NCI-H2029 (cell line): ENCODE measurements around the gene LHPP.

Experiments used
- DNase-seq: peaks from one replicate; lab custom pipeline; 2025; lab: John Stamatoyannopoulos, UW

Gene LHPP

DNA sequence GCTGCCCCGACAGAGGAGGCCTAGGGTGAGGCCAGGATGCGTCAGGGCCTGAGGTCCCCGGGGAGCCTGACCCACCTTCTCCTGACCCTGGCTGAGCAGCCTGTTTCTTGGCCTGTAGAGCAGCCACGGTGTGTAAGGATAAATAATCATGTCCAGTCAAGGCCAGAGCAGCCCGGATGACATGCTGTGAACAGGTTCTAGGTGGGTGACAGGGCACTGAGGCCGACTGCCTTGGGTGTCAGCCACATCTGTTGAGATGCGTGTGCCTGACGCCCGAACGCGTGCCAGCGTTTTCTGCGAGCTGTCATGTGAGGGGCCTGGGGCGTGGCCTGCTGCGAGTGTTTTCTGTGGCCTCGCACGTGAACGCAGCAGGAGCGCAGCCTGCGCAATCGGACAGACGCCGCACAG is 164.2 kb downstream of the LHPP start:
- DNase-seq, result no peak

DNA sequence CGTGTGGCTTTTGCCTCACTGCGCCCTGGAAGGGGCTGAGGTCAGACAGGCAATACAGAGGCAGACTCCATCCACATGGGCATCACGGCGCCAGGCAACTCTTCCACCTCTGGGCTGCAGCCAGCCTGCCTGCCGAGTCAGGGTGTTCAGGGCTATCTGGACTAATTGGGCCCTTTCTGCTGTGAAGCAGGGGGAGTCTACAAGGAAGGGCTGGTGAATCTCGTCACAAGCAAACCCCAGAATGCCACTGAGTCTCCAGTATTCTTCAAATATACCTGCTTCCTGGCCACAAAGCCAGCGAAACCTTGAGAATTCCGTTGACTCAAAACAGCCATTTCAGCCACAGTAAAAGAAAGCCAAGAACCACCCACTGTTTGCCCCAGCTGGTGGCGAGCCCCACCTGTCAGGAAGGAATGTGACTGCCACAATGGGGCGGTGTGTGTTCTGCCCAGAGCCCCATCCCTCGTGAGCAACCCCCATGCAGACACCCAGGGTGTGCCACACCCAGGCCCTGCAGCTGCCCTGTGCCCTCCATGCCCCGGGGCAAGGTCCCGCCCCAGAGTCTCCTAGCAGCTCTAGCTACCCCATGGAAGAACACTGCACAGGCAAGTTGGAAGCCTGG is 165.2 kb downstream of the LHPP start:
- DNase-seq, result no peak

DNA sequence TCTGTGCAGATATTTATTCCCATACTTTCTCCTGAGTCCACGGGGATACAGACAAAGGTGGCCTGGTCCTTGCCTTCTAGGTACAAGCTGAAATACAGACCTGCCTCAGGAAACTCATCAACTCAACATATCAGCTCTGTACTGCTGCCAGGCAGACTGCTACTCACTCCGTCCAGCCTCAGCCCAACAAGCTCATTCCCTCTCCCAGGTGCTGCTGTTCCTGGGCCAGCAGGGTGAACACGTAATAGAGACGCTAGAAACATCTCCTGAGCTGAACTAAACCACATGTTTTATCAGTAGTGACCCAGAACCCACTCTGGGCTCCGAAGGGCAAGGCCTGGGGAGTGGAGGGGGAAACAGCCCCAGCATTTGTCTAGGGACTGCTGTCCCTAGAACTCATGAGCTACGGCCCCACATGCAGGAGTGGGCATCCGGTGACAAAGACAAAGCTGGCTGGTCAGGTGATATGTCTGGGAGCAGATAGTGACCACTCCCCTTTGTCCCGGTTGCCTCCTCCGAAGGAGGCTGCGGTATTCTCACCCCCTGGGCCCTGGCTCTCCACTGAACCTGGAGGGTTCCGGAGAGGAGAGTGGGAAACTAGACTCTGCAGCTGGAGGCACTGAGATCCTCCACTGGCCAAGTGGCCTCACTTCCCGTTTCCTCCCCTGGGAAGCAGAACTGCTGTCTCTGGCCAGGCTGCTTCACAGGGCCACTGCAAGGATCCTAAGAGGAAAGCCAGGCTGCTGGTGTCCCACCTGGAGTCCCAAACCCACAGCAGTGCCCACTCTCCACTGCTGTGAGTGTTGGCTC is 166.4 kb downstream of the LHPP start:
- DNase-seq, result no peak

DNA sequence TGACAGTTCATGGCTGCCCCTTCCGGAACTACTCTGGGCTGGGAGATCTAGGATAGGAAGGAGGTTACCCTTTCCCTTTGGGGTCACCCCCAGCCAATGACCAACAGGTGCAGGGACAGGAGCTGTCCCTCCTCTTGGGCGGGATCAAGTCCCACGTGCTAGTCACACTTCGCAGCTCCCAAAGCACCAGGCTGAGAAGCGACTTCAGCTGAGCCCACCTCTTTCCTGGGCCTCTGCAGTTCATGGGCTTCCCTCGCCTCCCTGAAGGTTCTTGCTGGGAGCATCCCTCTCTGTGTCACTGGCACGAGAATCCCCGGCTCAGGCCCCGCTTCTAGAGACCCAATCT is 167.0 kb downstream of the LHPP start:
- no peak for DNase-seq

DNA sequence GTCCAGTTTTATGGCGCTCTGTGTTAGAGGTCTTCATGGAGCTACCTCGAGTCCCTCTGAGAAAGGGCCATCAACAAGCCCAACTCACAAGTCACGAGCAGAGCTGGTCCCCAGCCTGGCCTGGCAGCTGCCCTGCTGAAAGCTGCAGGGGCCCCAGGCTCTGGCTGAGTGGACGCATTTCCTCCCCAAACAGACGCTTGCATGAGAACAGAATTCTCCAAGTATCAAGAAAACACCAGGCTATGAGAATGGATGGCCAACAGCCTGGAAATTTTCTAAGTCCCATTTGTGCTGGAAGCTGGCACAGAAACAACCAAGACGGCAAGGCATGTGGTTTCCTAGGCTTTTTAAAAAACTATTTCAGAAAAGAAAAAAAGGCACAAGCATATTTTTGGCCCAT is 167.8 kb downstream of the LHPP start:
- no peak for DNase-seq

DNA sequence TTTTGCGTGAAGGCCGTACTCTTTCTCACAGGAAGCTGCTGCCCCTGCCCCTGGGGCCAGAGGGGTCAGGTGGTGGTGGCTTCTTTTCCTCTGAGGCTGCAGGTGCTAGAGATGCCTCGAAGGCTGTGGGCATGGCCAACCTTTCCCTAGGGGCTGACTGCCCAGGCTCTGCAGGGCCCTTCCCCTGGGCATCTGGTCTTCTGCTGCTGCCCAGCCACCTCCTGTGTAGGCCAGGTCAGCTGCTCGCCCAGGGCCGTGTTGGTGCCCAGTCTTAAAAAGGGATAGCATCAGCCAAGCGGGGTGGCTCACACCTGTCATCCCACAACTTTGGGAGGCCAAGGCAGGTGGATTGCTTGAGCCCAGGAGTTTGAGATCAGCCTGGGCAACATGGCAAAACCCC is 168.2 kb downstream of the LHPP start:
- no peak for DNase-seq

- DNase-seq, result no peak
These were observed 168.9 kb downstream of the LHPP start for GRCh38 chr10:124630551-124630950.

GRCh38 chr10:124632064-124632531 is 170.5 kb downstream of the LHPP start:
- peak; percentile 36 for DNase-seq

DNA sequence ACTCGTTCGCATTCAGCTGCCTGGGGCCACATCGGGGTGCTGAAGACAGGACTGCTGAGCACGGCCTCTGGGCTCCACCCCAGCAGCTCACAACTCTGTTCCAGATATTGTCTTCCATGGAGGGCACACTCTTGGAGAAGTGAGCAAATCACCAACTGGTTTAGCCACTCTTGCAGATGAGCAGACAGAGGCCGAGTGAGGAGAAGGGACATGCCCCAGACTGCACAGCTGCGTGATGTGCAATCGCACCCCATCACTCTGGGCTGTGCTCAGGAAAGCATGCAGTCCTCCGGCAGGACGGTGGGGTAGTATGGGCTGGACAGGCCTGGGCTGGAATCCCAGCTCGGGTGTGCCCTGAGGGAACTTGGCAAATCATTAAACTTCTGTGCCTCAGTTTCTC is 170.9 kb downstream of the LHPP start:
- DNase-seq, result no peak

DNA sequence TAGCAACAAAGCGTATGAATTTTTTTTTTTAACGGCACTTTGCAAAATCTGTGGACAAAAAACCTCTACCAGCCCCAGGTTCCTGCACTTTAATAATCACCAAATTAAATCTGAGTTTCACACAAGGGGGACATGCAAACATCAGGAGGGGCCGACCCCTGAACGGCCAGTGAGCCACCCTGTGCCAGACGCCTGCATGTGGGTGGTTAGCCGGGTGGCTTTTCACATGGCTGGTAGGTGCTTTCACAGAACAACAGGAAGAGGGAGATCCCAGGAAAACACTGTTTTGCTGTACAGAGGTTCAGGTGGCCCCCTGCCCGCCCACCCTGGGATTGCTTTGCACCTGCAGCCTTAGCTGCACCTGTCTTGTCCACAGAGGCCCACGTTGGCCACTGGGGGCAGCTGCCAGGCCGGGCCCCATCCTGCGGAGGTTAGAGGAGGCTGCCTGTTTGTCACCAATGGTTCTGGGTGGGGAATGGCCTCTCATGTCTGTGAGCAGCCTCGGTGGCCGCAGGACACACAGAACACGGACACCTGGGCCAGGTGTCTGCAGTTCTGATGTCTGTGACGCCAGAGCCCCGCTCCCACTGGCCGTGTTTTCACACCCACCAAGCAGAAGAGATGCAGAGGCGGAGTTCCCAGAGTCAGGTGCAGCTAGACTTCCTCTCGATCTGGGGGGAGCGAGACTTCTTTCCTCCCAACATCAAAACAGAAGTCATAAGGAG is 174.8 kb downstream of the LHPP start:
- DNase-seq, result no peak

GRCh38 chr10:124637091-124637700 is 175.6 kb downstream of the LHPP start:
- DNase-seq, result no peak

GRCh38 chr10:124637746-124638145 is 176.1 kb downstream of the LHPP start:
- no peak for DNase-seq

- no peak for DNase-seq
These were observed 177.6 kb downstream of the LHPP start for GRCh38 chr10:124639206-124639605.

DNA sequence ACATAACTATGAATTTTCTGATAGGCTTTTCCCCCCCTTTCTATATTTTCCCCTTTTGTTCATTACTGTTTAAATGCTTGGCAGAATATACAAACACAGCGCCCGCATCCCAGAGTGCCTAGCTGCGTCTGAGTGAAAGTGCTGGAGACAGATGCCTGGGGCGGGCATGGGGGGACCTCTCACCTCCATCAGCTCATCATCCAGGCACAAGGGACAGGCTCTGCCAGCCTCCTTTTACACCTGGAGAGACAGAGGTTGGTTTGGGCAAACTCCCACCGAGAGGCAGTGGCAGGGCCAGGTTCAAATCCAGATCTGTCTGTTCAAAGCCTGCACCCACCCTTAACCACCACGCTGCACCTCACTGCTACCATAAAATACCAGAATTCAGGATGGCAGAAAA is 178.0 kb downstream of the LHPP start:
- DNase-seq, result no peak

GRCh38 chr10:124640056-124640455 is 178.4 kb downstream of the LHPP start:
- DNase-seq, result no peak

DNA sequence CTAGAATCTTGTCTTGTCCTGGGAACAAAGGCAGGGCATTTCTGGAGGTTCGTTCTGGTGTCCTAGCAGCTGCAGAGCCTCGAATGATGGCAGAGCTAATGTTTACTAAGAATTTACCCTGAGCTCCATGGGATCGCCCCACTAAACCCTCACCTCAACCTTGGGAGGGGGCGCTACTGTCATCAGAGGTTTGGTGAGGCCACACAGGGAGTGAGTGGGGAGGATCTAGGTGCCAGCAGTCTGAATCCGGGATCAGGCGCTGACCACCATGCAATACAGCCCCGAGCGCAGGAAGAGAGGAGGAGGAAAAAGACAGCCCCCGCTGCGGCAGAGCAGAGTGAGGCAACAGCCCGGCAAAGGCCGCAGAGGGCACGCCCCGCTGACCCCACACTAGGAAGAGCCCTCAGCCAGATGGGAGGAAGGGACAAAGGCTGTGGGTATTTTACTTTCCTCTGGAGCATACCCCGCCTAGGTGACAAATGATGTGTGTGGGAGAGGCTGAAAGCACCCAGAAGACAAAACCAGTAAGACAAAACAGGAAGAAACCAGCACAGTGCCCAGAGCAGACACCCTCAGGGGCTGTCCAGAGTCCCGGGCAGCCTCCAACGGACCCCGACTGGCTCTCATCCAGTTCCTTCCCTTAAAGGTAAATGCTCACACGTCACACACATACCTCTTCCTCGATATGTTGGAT is 179.1 kb downstream of the LHPP start:
- no peak for DNase-seq

GRCh38 chr10:124641282-124642087 is 179.9 kb downstream of the LHPP start:
- no peak for DNase-seq

DNA sequence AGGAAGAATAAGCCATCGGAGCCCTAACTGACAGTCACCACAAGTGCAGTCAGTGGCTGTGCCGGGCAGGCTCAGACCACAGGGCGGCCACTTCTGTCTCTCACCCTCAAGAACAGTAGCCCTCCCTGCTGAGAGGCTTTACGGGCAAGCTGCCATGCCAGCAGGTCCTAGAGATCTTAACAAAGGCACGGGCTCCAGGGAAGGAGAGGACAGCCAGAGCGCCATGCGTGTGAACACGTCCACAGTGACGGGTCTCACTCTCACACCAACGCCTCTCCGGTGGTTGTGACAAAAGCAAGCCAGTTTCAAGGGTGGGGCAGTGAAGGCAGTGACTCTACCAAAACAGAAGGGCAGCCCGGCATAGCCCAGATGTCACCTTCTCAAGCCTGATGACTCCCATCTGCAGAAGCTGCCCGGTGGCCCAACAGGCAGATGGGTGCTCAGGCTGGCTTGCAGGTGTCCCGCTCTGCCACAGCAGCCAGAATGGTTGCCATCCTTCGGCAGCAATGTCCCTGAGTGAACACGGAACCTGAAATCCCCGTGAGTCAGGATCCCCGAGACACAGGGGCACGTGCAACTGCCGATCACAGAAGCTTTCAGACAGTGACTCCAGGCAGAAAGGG is 180.6 kb downstream of the LHPP start:
- DNase-seq, result peak; percentile 65

- DNase-seq, result no peak
These were observed 181.8 kb downstream of the LHPP start for GRCh38 chr10:124643330-124644009.

GRCh38 chr10:124644236-124644635 is 182.6 kb downstream of the LHPP start:
- DNase-seq, result no peak
